HG03571 (cell line): ENCODE measurements around the gene M1AP.
"Not testable (repeated sequence)": the region's sequence is repeated elsewhere in the genome, so short reads cannot be mapped to it uniquely, and the experiment has no call there.

Source experiments
- ATAC-seq: cut with Tn5 transposase; IDR thresholded peaks from one replicate; pipeline ENCODE4 v1.9.1; 2021; ENCODE audit not compliant: unreplicated experiment

M1AP gene

DNA sequence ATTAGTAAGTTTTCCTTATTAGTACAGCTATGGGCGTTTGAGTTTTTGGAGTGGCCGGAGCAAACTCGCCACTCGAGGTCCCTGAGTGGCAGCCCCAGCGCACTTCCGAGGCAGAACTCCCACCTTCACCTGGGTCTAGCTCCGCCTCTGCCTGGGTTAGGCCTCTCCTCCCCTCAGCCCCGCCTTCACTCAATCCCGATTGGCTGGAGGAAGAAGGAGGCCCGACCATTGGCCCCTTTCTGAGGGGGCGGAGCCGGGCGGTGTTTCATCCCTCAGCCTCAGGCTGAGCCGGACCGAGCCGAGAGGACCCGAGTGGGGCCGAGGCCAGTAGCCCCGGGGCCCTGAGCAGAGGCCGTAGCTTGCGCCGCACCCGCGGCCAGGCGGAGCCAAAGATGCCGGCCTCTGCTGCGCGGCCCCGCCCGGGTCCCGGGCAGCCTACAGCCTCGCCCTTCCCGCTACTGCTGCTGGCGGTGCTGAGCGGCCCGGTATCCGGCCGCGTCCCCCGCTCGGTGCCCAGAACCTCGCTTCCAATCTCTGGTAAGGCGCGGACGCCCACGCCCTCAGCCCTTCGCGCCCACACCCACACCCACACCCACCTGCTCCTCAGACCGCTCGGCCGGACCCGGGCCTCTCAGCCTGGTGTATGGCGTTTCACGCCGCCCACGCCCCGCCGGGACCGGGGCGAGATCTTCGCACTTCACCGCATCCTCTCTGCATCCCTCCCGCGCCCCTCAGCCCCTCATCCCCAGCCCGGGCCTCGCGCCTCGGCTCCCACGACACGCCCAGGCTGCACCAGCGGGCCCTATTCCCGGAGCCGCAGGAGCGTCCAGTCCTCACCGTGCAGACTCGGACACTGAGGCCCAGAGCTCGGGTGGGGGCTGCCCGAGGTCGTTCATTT, 6.1 kb upstream of the M1AP start, which contains the start of gene SEMA4F:
TSS of gene SEMA4F (plus strand) at position 263 of the 898 bp plus-strand sequence. CDS start at position 393, 130 bp downstream.
- ATAC-seq = peak; percentile 100

DNA sequence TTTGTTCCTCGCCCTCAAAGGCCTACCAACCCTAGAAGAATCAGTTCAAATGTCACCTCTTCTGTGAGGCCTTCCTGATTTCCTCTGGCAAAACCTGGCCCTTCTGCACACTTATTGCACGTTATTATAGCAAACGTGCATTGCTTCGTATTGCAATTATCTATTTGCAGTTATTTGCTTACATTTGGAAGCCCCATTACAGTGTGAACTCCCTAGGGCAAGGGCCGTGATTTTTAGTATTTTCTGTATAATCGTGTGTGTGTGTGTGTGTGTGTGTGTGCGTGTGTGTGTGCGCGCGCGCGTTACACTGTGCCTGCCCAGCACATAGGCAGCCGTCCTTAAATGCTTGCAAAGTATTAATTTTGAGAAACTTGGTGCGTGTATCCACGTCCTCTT, 5.5 kb upstream of the M1AP start:
- ATAC-seq = peak; percentile 7

DNA sequence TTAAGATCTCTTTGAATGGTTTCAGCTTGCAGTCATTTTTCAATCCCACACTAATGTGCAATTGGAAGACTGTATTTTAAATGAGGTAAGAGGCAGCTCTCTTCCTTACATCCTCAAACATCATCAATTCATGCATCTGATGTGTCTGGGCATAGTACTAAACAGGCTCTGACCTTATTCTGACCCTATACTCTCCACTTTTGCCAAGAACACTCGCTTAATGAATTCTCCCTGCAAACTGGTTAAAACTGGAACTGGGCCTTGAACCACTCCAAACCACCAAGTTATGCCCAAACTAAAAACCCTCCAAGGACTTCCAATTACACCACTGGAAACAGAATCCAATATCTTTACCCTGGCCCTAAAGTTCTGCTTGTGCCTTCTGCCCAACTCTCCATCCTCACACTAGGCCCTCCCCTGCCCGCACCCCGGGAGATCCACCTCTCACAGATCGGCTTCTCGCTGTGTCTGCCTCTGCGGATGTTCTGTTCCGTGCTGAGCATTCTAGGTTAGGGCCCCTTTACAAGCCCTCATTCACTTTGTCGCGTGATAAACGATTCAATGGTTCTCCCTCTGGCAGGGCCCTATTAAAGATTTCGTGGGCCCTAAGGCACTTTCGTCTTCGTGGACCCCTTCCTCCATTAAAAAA, 1.2 kb downstream of the M1AP start:
- ATAC-seq = no peak

GRCh38 chr2:74646201-74646600, 1.9 kb downstream of the M1AP start:
- ATAC-seq = no peak

DNA sequence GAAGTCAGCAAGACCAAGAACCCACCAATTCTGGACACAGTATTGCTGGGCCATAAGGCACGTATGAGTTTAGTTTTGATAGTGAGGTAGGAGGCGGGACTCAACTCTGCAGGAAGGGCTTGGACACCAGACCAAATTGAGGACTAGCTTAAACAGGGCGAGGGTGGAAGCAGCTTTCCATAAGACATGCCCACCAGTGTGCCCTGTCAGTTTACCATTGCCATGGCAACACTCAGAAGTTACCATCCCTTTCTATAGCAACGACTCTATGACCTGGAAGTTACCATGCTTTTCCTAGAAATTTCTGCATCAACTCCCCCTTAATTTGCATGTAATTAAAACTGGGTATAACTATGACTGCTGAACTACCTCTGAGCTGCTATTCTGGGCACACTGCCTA, 2.8 kb downstream of the M1AP start:
- ATAC-seq = no peak

DNA sequence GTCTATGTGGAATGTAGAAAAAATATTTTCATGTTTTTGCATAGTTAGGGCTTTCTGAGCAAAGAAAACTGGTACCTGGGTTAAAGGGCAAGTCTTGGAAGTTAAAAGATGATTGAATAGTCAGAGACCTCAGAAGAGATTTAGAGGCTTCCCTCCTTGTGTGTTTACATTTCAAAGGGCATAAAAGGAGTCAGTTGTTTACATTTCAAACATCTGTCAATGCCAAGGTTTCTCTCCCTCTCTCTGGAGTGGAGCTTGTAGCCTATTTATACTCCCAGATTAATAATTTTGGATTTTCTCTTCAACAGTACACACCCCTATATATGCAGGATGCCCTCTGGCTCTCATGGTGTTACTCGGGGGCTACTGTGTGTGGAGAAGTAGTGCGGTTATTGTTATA, 8.6 kb downstream of the M1AP start:
- ATAC-seq = no peak

DNA sequence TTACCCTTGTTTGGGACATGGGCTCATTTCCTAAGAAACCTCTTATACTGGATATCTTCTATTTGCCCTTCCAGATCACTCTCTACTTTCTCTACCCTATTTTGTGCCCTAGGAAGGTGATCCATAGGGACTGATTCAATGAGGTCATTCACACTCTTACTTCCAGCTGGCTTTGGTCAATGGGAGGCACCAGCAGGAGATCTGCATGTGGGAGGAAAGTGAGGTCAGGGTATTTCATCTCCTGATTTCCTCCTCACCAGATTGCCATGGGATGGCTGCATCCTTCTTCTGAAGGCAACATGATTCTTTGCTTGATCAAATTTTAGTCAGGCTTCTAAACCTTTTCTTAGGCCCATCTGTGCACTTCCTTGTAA, 15.2 kb downstream of the M1AP start:
- no peak for ATAC-seq

GRCh38 chr2:74632209-74632938, 15.8 kb downstream of the M1AP start:
- ATAC-seq = no peak

DNA sequence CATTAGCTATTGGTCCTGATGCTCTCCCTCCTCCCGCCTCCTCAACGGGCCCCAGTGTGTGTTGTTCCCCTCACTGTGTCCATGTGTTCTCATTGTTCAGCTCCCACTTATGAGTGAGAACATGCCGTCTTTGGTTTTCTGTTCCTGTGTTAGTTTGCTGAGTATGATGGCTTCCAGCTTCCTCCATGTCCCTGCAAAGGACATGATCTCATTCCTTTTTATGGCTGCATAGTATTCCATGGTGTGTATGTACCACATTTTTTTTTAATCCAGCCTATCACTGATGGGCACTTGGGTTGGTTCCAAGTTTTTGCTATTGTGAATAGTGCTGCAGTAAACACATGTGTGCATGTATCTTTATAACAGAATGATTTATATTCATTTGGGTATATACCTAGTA, 17.7 kb downstream of the M1AP start:
- not testable (repeated sequence) for ATAC-seq

- ATAC-seq = no peak
These were observed 19.5 kb downstream of the M1AP start for GRCh38 chr2:74628538-74629105.

DNA sequence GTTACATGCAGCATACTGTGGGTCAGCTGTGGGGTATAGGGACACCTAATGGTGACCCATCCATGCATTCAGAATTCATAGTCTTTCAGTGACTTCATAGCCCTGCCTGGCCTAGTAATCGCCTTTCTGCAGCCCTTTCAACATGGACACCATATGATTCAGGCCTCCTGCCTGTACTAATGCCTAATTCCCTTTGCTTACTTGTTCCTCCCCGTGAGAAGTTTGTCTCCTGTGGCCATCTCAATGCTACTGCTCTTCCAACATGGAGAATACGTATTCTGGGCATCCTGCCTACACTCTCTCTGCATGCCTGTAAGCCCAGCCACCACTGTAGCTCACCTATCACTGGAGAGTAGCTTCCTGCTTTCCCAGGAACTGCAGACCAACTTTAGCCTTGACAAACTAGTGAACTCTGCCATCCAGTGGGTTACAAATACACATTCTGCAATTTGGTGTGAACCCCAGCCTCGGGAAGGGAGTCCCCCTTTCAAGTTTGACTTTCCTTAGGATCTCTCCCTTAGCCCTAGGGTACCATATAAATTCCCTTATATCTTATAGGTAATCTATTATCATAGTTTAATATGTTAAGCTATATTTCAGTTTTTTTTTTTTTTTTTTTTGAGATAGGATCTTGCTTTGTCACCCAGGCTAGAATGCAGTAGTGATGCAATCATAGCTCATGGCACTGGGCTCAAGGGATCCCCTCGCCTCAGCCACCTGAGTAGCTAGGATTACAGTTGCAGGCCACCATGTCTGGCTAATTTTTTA, 22.3 kb downstream of the M1AP start:
- no peak for ATAC-seq

DNA sequence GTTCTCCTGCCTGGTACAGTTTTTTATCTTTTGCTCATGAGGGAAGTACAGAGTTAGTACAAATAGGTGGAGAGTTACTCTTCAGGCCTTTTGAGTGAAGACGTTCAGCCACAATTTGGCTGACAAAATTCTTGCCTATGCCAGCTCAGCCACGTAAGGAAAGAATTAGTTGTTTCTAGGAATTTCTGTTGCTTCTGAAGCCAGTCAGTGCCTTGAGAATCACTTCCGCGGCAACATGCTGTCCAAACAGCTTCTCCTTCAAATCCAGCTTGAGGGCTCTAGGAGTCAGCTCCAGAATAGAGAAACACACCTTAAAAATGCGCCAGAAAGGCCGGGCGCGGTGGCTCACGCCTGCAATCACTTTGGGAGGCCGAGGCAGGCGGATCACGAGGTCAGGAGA, 27.5 kb downstream of the M1AP start:
- no peak for ATAC-seq

GRCh38 chr2:74619651-74620297, 28.4 kb downstream of the M1AP start:
- ATAC-seq = no peak

- no peak for ATAC-seq
These were observed 29.6 kb downstream of the M1AP start for GRCh38 chr2:74618410-74619083.

GRCh38 chr2:74617122-74617521, 31.0 kb downstream of the M1AP start:
- no peak for ATAC-seq

- no peak for ATAC-seq
These were observed 41.2 kb downstream of the M1AP start for GRCh38 chr2:74606927-74607326.

DNA sequence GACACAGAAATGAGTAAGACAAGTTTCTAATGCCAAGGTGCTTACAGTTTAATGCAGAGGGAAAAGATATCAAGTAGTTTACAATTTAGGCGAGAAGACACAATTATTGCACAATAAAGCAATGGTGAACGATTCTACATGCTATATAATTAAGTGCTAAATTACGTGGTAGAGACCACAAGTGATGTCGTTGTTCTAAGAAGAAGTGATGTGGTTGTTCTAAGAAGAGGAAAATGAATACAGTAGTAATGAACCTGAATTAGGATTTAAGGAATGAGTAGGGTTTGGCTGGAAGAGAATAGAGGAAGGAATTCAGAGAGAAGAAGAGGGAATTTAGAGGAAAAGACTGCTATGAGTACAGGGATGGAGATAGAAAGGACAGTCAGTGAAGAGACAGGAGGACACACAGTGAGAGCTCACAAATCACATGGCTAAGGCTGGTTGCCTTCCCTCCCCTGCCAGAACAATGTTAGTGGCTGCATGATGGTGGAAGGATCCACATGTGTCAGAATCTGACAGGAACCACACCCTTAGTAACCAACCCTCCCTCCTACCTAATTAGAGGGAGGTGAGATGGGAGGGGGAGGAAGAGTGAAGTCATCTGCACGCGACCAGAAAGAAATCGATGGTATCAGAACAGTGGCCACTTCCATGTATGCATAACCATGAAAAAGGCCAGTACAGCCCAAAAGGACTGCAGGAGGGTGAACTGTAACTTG, 44.7 kb downstream of the M1AP start:
- no peak for ATAC-seq

- no peak for ATAC-seq
These were observed 45.4 kb downstream of the M1AP start for GRCh38 chr2:74602586-74603281.
